Breast epithelium (tissue), 4 donors: ENCODE data around the gene MTMR12. TPM values are rescaled to one million over a fixed set of nuclear protein-coding genes. Genes with fewer than 3 reads are reported as not detected.
"Not testable (repeated sequence)": the region's sequence is repeated elsewhere in the genome, so short reads cannot be mapped to it uniquely, and the experiment has no call there.

ENCODE experiments used
- DNase-seq, 2 donors: peaks; one replicate each; pipeline ENCODE4 v3.0.0-alpha.2; 2019; ENCODE audit warnings: low spot score in 2 of 2
- H3K27ac ChIP-seq, 2 donors: fragments of 200-600 bp; sonication (generic) in 1 of 2; one replicate each; pipeline ENCODE4 v1.5.1; 2016 to 2019; ENCODE audit warnings: mild to moderate bottlenecking in 1 of 2
- H3K27me3 ChIP-seq, 2 donors: fragments of 200-600 bp; sonication (generic) in 1 of 2; one replicate each; pipeline versions ENCODE4 v1.5.1 to v1.6.0; 2017 to 2019; ENCODE audit warnings: control low read depth in 1 of 2, mild to moderate bottlenecking in 1 of 2
- H3K36me3 ChIP-seq: fragments of 200-600 bp; one replicate; pipeline ENCODE4 v1.5.1; 2019
- H3K4me1 ChIP-seq, 2 donors: fragments of 200-600 bp; sonication (generic); one replicate each; pipeline ENCODE4 v1.5.1; 2016 to 2019; ENCODE audit warnings: control low read depth in 1 of 2
- H3K4me3 ChIP-seq, 3 donors: fragments of 200-600 bp; sonication (generic); 1 replicate in 2 of 3; 2 replicates in 1 of 3; pipeline ENCODE4 v1.5.1; 2016 to 2019; ENCODE audit warnings: mild to moderate bottlenecking in 3 of 3, moderate library complexity in 2 of 3
- H3K9me3 ChIP-seq, 2 donors: fragments of 200-600 bp; sonication (generic) in 1 of 2; one replicate each; pipeline ENCODE4 v1.5.1; 2016 to 2019; ENCODE audit warnings: control low read depth in 1 of 2
- POLR2A ChIP-seq: fragments of 450-650 bp; IDR thresholded peaks from one replicate; pipeline ENCODE4 v1.6.1; 2016; ENCODE audit warnings: antibody characterized with exemption, mild to moderate bottlenecking, moderate library complexity
- POLR2AphosphoS5 ChIP-seq, 3 donors: sonication (generic); formaldehyde crosslinking; IDR thresholded peaks; one replicate each; pipeline ENCODE4 v1.6.1; 2017; ENCODE audit warnings: antibody characterized with exemption in 3 of 3
- intact Hi-C: fragments of 100-400 bp; cut with DNase I; formaldehyde crosslinking; loops from one replicate; pipeline ENCODE4 v1.15.1; 2023; ENCODE audit warnings: low total_unique reads
- total RNA-seq, 3 donors: library from RNA; depleted of rRNA; stranded (reverse); fragments of >200 nt; gene quantifications; one replicate each; pipeline ENCODE4 v1.1.0, GENCODE V29; 2016
- TF ChIP-seq, protein P1 (sequence below), 3 donors: fragments of 450-650 bp; IDR thresholded peaks; one replicate each; pipeline ENCODE4 v1.5.1; 2016 to 2017; ENCODE audit warnings: antibody characterized with exemption in 3 of 3, mild to moderate bottlenecking in 3 of 3, moderate library complexity in 3 of 3

MTMR12 gene
- total RNA-seq, 3 donors from 2014 or later, result 40.0 to 61.3 (median 43.0) TPM

DNA sequence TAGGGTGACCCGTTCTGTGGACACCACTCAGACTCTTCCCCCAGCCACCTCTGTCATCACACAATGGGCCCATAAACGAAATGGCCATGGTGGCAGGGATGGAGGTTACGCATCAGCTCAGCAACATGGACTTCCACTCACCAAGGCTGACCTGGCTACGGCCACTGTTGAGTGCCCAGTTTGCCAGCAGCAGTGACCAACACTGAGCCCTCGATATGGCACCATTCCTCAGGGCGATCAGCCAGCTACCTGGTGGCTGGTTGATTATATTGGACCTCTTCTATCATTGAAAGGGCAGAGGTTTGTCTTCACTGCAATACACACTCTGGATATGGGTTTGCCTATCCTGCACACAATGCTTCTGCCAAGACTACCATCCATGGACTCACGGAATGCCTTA is 21.1 kb downstream of the MTMR12 start:
- intact Hi-C loops, result no loop called here
- Histone ChIP-seq H3K36me3 (no peaks in the 10 kb centered on the region), H3K9me3 (no peaks in the 10 kb centered on the region), H3K27ac (no peak overlapping the region), H3K4me3 (no peak overlapping the region), H3K27me3 (no peaks in the 10 kb centered on the region), H3K4me1 (no peaks in the 10 kb centered on the region)
- DNase-seq, result no peak
- TF ChIP-seq POLR2A (no peak), POLR2AphosphoS5 (IDR thresholded peaks at IDR 0.05) (no peak)
- TF ChIP-seq, protein P1, sequence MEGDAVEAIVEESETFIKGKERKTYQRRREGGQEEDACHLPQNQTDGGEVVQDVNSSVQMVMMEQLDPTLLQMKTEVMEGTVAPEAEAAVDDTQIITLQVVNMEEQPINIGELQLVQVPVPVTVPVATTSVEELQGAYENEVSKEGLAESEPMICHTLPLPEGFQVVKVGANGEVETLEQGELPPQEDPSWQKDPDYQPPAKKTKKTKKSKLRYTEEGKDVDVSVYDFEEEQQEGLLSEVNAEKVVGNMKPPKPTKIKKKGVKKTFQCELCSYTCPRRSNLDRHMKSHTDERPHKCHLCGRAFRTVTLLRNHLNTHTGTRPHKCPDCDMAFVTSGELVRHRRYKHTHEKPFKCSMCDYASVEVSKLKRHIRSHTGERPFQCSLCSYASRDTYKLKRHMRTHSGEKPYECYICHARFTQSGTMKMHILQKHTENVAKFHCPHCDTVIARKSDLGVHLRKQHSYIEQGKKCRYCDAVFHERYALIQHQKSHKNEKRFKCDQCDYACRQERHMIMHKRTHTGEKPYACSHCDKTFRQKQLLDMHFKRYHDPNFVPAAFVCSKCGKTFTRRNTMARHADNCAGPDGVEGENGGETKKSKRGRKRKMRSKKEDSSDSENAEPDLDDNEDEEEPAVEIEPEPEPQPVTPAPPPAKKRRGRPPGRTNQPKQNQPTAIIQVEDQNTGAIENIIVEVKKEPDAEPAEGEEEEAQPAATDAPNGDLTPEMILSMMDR (IDR thresholded peaks at IDR 0.05), result no peak

DNA sequence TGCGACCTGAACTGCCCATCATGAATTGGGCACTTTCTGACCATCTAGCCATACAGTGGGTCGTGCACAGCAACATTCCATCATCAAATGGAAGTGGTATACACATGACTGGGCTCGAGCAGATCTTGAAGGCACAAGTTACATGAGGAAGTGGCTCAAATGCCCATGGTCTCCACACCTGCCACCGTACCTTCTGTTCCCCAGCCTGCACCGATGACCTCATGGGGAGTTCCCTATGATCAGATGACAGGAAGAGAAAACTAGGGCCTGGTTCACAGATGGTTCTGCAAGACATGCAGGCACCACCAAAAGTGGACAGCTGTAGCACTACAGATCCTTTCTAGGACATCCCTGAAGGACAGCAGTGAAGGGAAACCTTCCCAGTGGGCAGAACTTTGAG is 21.8 kb downstream of the MTMR12 start:
- Histone ChIP-seq H3K4me3 (no peak overlapping the region), H3K4me1 (no peaks in the 10 kb centered on the region), H3K27me3 (no peaks in the 10 kb centered on the region), H3K27ac (no peak overlapping the region), H3K36me3 (no peaks in the 10 kb centered on the region), H3K9me3 (no peaks in the 10 kb centered on the region)
- no peak for DNase-seq
- intact Hi-C loops, result no loop called here
- TF ChIP-seq POLR2A (no peak), POLR2AphosphoS5 (IDR thresholded peaks at IDR 0.05) (no peak)
- TF ChIP-seq, protein P1 (IDR thresholded peaks at IDR 0.05), result no peak

GRCh38 chr5:32290501-32290900 is 22.2 kb downstream of the MTMR12 start:
- H3K36me3 ChIP-seq, H3K9me3 ChIP-seq, H3K27ac ChIP-seq, H3K4me3 ChIP-seq, H3K27me3 ChIP-seq, H3K4me1 ChIP-seq, DNase-seq, intact Hi-C loops: not testable (repeated sequence)

DNA sequence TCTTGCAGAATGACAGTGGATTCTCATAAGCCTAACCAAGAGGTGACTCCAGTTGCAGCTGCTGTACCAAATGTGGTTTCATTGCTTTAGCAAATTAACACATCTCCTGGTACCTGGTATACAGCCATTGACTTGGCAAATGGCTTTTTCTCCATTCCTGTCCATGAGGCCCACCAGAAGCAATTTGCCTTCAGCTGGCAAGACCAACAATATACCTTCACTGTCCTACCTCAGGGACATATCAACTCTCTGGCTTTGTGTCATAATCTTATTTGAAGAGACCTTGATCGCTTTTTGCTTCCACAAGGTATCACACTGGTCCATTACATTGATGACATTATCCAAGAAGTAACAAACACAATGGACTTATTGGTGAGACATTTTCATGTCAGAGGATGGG is 22.8 kb downstream of the MTMR12 start:
- intact Hi-C loops, result not testable (repeated sequence)

GRCh38 chr5:32288135-32288534 is 24.6 kb downstream of the MTMR12 start:
- H3K36me3 ChIP-seq, H3K4me3 ChIP-seq, H3K9me3 ChIP-seq, intact Hi-C loops, DNase-seq, H3K27ac ChIP-seq, H3K27me3 ChIP-seq, H3K4me1 ChIP-seq: not testable (repeated sequence)

More for the DNA sequence above, 22.8 kb downstream of the MTMR12 start:
- H3K4me3 ChIP-seq, DNase-seq, H3K4me1 ChIP-seq, H3K27me3 ChIP-seq, H3K36me3 ChIP-seq, H3K9me3 ChIP-seq, H3K27ac ChIP-seq: not testable (repeated sequence)

DNA sequence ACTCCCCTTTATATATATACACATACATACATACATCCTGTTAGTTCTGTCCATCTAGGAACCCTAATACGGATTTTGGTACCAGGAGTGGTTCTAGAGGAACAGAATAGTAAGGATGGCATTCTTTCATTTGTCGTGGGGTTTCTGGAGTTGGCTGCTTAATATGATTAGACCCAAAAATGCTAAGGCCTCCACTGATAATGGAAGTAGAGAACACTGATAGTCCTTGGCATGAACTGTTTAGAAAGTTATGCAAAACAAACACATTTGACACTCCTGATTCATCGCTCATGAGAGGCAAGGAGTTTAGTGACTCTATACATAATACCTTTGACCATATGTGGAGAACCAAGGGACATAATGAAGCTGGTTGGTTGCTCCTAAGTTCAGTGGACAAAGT is 25.2 kb downstream of the MTMR12 start:
- H3K27ac ChIP-seq, H3K4me1 ChIP-seq, intact Hi-C loops, H3K36me3 ChIP-seq, DNase-seq, H3K4me3 ChIP-seq, H3K9me3 ChIP-seq, H3K27me3 ChIP-seq: not testable (repeated sequence)

DNA sequence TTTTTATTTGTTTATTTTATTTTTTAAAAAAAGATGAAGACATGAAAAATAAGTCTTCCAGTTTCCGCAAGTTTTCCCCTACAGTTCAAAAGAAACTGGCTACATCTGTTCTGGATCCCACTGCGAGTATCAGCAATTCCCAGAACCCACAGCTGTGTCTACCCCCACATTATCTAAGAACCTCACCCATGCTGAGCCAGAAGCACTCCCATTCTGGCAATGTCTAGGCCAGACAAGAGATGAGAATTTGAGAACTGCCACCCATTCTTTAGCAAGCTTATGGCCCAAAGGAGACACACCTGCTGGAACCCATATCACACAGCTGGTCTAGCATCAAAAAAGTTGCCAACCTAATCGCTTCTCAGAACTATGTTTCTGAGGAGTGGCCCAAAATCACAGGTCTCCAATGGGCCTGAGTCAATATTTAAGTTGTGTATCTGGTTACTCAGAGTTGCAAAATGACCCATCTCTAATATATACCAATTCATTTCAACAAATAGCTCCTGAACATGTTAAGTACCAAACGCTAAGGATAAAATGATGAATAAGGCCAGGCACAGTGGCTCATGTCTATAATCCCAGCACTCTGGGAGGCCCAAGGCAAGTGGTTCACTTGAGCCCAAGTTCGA is 27.1 kb downstream of the MTMR12 start:
- intact Hi-C loops, result no loop called here
- H3K4me3 ChIP-seq, result no peak overlapping the region
- H3K27ac ChIP-seq, result peak overlapping the region in 1 of 2 donors; percentile 40
- TF ChIP-seq POLR2A, result no peak
- TF ChIP-seq, protein P1 (IDR thresholded peaks at IDR 0.05), result no peak
- TF ChIP-seq POLR2AphosphoS5 (IDR thresholded peaks at IDR 0.05), result no peak
- no peaks in the 10 kb centered on the region for H3K36me3 ChIP-seq
- no peaks in the 10 kb centered on the region for H3K27me3 ChIP-seq
- H3K9me3 ChIP-seq, result no peaks in the 10 kb centered on the region
- DNase-seq, result no peak
- no peaks in the 10 kb centered on the region for H3K4me1 ChIP-seq
